SIG-M5 (cell line): ENCODE measurements around the gene KCNH2.
"Not testable (repeated sequence)": the region's sequence is repeated elsewhere in the genome, so short reads cannot be mapped to it uniquely, and the experiment has no call there.

ENCODE experiments used
- DNase-seq: peaks from one replicate; lab custom pipeline; 2025; lab: John Stamatoyannopoulos, UW

The KCNH2 gene

GRCh38 chr7:150978126-150978789 lies at the start of gene KCNH2:
Gene KCNH2, minus strand, starts transcription at chr7:150978321. Its CDS starts 408 bp downstream, at chr7:150977913.
- no peak for DNase-seq

GRCh38 chr7:151027728-151028130 lies 49.6 kb upstream of the KCNH2 start:
- DNase-seq: not testable (repeated sequence)

GRCh38 chr7:151026771-151027727 lies 48.9 kb upstream of the KCNH2 start:
- DNase-seq: not testable (repeated sequence)

- no peak for DNase-seq
Measured at GRCh38 chr7:151025924-151026671, 48.0 kb upstream of the KCNH2 start.

- no peak for DNase-seq
Measured at GRCh38 chr7:151024435-151025056, 46.4 kb upstream of the KCNH2 start, which contains the start of gene ATG9B. Gene ATG9B, minus strand, starts transcription at chr7:151024494. Its CDS starts 71 bp downstream, at chr7:151024423.

- no peak for DNase-seq
Measured at GRCh38 chr7:151023232-151023631, 45.1 kb upstream of the KCNH2 start.

- DNase-seq: no peak
Measured at GRCh38 chr7:151020231-151020630, 42.1 kb upstream of the KCNH2 start.

- DNase-seq: no peak
Measured at GRCh38 chr7:151019130-151019447, 41.0 kb upstream of the KCNH2 start.

GRCh38 chr7:151018421-151019129 lies 40.5 kb upstream of the KCNH2 start:
- no peak for DNase-seq

- DNase-seq: no peak
Measured at GRCh38 chr7:151017953-151018420, 39.9 kb upstream of the KCNH2 start.

- DNase-seq: no peak
Measured at GRCh38 chr7:151017370-151017952, 39.3 kb upstream of the KCNH2 start.

GRCh38 chr7:151016942-151017341 lies 38.8 kb upstream of the KCNH2 start:
- no peak for DNase-seq

- no peak for DNase-seq
Measured at GRCh38 chr7:151016505-151016904, 38.4 kb upstream of the KCNH2 start.

GRCh38 chr7:151015967-151016366 lies 37.8 kb upstream of the KCNH2 start:
- no peak for DNase-seq

- DNase-seq: no peak
Measured at GRCh38 chr7:151014950-151015349, 36.8 kb upstream of the KCNH2 start.

- DNase-seq: peak; percentile 19
Measured at GRCh38 chr7:151013733-151014497, 35.8 kb upstream of the KCNH2 start.

- DNase-seq: no peak
Measured at GRCh38 chr7:151013356-151013732, 35.2 kb upstream of the KCNH2 start.

GRCh38 chr7:151012911-151013347 lies 34.8 kb upstream of the KCNH2 start:
- no peak for DNase-seq

GRCh38 chr7:151012031-151012692 lies 34.0 kb upstream of the KCNH2 start:
- no peak for DNase-seq
